ENCODE data around the gene MYOF. TPM values are rescaled to one million over a fixed set of nuclear protein-coding genes. Genes with fewer than 3 reads are reported as not detected.
"Not testable (repeated sequence)": the region's sequence is repeated elsewhere in the genome, so short reads cannot be mapped to it uniquely, and the experiment has no call there.

Gene MYOF
- total RNA-seq, 1 donor from 2014 or later: 109 TPM

GRCh38 chr10:93454736-93455135 is 27.4 kb downstream of the MYOF start:
- DNase-seq (ENCODE audit: low spot score): no peak

DNA sequence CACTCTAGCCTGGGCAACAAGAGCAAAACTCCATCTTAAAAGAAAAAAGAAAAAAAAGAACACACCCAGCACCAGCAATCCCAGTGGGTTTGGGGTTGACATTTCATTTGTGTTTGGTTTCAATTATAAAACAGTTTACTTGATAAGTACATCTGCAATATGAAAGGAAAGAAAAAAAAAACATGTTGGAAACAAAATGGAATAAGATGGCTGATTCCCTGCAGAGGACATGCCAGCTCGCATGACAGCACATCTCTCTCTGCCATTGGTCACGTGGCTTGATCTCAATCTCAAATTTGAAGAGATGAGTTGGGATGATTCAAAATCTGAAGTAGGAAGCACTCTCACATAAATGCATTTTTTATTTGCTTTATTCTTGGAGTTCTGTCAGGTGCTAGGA is 28.0 kb downstream of the MYOF start:
- no peak for DNase-seq (ENCODE audit: low spot score)

GRCh38 chr10:93452143-93452542 is 30.0 kb downstream of the MYOF start:
- DNase-seq (ENCODE audit: low spot score): no peak

DNA sequence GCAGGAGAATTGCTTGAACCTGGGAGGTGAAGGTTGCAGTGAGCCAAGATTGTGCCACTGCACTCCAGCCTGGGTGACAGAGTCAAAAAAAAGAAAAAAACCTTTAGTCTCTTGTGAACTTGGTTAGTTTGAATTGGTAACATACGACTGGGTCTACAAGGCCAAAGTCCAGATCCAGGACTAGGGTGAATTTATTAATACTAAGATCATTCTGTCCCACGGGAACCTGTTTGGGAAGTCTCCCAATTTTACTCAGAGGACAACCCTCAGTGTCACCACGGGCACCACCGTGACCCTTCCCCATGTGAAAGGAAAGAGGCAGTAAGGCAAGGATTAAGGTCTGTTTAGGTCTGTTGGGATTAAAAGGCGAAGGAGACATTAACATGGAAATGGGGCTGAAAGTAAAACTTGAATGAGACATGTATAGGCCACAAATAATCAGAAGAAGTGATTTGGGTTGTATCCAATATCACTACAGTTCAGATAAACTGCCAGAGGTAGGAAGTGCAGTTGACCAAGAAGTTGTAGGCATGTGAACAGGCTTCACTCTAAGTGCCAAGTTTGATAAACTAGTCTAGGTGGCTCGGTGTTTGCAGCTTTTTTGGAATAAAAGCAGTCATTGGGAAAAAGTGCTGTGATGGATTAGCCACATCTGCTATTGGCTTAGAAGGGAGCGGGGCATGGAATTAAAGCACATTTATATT is 30.7 kb downstream of the MYOF start:
- DNase-seq (ENCODE audit: low spot score): no peak

DNA sequence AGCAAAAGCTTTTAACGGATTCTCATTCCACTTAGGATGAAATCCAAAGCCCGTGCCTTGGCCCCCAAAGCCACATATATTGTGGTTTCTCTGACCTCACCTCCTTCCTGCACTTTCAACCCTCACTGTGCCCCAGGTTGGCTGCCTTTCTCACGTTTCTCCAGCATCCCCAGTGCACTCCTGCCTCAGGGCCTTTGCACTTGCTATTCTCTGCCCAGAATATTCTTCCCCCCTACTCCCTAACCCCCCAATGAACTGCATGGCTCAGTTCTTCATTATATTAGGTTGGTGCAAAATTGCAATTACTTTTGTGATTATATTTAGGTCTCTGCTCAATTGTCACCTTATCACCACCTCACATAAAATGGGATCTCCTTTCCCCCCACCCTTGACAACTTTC is 34.2 kb downstream of the MYOF start:
- no peak for DNase-seq (ENCODE audit: low spot score)

DNA sequence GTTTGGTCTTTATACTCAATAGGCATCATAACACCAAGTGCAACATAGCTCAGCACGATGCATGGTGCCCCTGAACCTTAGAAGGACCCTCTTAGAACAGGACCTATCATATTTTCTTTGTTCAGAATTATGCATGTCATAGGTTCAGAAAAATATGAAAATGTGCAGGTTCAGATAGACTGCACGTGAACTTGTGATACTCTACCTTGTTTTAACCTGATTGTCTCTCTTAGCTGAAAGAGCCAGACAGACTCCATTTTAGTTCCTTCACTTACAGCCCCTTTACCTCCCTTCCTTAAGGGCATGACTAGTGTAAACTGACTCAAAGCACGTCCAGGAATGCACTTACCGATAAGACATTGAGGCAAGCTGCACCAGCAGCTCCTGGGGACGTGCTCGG is 35.1 kb downstream of the MYOF start:
- no peak for DNase-seq (ENCODE audit: low spot score)

- DNase-seq (ENCODE audit: low spot score): no peak
Measured at GRCh38 chr10:93445978-93446720, 36.0 kb downstream of the MYOF start.

DNA sequence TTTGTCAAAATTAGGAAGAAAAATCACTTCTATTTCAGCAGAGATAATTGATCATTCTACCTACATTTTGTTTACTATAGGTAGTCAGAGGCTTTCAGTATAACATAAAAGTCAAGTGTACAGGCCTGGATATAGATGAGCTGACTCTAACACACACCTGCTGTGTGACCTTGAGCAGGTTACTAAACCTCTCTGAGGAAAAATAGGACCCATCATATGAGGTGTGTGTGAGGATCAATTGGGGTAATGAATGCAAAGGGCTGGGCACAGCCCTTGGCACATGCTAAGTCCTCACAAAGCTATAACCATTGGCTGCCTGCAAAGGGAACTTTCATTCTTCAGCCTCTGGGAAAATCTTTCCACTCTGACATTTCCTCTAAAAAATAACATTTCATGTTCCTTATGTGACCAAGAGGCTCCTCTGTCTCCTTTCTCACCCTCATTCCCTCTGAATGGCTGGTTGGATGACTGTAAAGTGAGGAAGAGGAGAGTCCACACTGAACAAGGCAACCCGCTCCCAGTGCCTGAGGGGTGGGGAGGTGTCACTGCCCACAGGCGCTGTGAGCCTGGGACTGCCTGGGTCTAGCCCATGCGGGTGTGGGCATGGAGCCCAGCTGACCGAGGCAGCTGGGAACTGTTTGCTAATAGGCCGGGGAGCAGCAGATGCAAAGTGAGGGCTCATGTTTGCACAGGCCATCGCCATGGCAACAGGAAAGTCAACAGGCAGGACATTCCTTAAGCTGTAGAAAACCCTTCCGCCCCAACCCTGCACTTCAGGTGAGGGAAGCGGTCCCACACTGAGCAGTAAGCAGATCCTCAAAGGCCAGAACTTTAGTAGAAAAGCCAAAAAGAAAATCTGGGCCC is 36.8 kb downstream of the MYOF start:
- peak; percentile 98 for DNase-seq (ENCODE audit: low spot score)

DNA sequence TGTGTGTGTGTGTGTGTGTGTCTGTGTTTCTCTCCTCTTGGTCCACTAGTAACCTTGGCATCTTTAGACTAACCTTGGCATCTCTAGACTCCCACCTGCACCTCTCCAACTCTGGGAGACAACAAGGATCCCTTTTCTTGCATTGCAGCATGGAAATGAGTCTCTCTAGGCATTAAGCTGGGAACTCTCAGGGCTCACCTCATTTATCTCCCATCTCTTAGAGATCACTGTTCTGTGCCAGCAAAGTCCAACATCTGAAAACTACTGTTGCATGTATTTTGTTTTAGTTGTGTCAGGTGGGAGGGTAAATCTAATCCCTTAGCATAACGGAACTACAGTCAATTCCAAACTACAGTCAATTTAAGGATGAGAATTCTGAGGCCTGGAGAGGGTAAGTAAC is 38.7 kb downstream of the MYOF start:
- DNase-seq (ENCODE audit: low spot score): no peak

GRCh38 chr10:93442721-93443120 is 39.4 kb downstream of the MYOF start:
- DNase-seq (ENCODE audit: low spot score): not testable (repeated sequence)

DNA sequence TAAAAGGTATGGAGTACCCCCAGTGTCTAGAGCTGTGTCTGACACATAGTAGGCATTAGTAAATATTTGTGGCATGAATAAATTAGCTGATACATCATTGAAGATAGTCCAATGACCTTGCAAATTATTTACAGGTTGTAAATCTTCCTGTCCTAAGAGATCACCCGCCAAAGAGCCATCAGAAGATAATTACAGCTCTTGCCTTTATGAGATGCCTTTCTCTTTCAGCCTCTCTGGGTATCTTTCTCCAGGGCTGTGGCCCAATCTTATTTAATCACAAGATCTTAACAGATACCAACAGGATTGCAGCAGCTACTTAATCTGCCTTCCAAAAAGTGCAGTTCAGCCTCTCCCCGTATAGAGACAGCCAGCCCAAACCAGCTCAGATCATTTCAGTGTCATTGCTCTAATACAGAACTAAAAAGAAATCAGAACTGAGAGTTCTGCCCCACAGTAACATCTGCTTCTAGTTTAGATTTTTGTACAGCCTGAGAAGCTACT is 41.5 kb downstream of the MYOF start:
- peak; percentile 85 for DNase-seq (ENCODE audit: low spot score)

DNA sequence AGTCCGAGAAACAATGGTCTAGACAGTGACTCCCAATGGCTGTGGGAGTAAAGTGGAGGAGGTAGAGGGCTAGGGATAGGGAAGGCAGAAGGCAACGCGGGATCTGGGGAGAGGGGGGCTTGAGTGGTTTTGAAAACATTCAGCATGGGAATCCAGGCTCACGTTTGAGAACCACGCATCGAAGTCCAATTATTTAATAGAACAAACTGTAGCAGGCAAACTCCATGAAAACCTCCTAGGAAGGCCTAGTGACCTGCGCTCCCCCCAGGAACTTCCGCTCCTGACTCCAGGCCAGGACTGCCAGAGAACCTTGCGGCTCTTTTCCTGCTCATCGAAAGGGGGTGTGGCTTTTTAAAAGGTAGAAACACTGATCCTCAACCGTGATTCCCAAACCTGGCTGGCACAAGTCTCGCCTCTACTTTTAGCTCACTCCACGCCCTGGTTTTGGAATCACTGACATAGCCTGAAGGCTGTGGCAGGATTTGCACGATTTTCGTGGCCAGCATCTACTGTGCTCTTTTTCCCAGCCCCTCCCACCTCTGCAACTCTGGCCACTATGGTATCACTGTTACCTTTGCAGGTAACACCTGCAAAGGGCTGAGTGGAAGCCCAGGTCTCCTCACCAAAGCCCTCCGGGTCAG is 43.4 kb downstream of the MYOF start:
- peak; percentile 57 for DNase-seq (ENCODE audit: low spot score)

- peak; percentile 68 for DNase-seq (ENCODE audit: low spot score)
Measured at GRCh38 chr10:93437946-93438612, 44.1 kb downstream of the MYOF start.

DNA sequence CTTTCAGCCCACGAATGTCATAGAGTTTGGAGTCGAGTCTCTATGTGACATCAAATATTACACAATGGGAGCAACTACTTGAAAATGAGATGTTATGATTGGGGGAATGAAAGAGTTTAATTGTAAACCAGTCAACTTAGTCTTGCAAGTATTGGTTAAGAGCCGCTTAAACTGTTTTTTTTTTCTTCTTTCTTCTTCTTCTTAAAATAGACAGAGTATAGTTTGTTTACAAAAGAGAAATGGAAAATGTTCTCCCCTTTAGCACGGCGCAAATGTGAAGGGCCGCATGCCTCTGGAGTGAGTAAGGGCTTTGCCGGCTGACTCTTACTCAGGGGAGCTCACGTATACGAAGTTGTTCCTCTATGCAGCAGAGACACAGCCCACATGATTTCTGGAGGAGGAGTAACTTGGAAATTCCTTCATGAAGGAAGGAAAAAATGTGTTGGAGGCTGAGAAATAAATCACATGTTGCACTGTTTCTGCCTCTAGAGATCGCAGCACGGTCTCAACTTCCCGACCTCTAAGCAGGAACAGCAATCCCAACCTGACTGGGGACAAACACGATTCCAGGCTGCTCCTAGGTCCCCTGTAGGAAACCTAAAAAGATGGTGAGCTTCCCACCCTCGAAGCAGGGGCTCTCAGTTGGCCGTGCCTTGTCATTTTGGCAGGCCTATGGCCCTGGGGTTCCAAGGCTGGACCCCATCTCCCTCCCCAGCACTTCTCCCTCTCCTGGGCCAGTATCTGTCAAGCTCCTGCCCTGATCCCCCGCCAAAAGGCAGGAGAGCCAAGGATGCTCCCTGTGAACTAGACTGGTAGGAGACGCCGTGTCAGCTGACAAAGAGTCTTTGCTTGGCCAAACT is 44.8 kb downstream of the MYOF start:
- peak; percentile 99 for DNase-seq (ENCODE audit: low spot score)

DNA sequence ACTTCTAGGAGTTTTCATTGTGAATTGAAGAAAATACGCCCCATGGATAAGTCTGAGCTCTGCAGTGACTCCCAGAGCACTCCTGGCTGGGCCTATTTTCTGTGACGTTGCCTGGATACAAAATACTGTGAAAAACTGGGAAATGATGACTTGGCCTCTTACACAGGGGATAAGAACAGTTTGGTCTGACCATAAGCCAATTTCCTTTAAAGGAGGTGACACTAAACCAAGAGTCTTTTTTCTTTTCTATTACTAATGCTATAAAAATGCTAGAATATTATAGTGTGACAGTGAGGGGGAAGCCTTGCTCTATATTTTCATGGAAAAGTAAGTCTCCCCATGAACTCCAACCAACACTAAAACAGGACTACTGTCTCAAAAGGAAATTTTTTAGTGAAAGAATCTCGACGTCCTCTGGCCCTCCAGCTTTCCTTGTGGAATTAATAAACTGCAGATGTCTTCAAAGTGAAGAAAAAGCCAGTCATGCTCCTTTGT is 45.5 kb downstream of the MYOF start:
- peak; percentile 98 for DNase-seq (ENCODE audit: low spot score)

- peak; percentile 61 for DNase-seq (ENCODE audit: low spot score)
Measured at GRCh38 chr10:93435621-93436397, 46.3 kb downstream of the MYOF start.

- peak; percentile 74 for DNase-seq (ENCODE audit: low spot score)
Measured at GRCh38 chr10:93434991-93435491, 47.1 kb downstream of the MYOF start.

DNA sequence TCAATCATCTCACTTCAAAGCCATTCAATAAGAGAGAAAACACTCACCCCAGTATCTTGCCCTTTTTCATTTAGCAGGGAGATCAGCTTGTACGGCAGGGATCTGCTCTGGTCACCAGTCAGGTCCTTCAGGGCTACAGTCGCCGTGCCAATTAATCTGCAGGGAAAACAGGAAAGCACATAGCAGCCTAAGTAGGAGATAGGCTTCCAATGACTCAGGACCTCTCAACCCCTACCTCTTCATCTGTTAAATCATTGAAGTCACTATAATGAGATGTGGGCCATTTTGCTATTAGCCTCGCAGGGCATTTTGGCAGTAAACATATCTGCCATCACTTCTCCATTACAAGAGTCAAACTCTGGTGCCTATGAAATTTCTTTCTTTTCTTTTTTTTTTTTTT is 50.8 kb downstream of the MYOF start:
- DNase-seq (ENCODE audit: low spot score): no peak

GRCh38 chr10:93425861-93426260 is 56.3 kb downstream of the MYOF start:
- DNase-seq (ENCODE audit: low spot score): no peak
